Hepatocyte (in vitro differentiated cells): Measurements from ENCODE around the gene C1orf53.

Source experiments
- EZH2 ChIP-seq: fragments of 200-600 bp; sonication (generic); IDR thresholded peaks from 2 replicates; pipeline ENCODE4 v1.6.1; 2016; ENCODE audit warnings: antibody characterized with exemption, mild to moderate bottlenecking, borderline replicate concordance
- EZH2phosphoT487 ChIP-seq: fragments of 200-600 bp; sonication (generic); IDR thresholded peaks from one replicate; pipeline ENCODE4 v1.6.1; 2018; ENCODE audit warnings: antibody characterized with exemption, mild to moderate bottlenecking, low read depth, moderate library complexity; ENCODE audit not compliant: unreplicated experiment, severe bottlenecking
- TF ChIP-seq, protein P1 (sequence below): fragments of 200-600 bp; sonication (generic); IDR thresholded peaks from 2 replicates; pipeline ENCODE4 v1.5.1; 2016; ENCODE audit warnings: antibody characterized with exemption, mild to moderate bottlenecking; ENCODE audit not compliant: poor library complexity

DNA sequence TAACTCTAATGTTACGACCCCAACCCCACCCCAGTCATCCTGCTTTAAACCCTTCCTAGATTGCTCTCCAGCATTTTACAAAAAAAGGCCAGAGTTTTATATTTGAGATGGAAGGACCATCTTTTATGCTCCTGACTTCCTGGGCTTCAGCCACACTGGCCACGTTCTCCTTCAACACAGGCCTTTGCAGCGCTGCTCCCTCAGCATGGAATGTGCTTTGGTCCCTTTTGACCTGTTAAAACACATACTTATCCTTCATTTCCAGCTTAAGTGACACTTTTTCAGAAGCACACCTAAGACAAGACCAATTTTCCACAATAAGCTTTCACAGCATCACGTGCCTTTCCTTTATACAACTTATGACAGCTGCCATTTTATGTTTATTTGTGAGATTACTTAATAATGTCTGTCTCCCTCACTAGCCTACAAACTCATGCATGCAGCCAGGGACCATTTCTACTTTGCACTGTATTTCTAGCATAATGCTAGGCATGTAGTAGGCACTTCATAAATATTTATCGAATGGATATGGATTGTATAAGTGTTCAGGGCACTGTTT is 49.3 kb downstream of the C1orf53 start:
- TF ChIP-seq, protein P1, sequence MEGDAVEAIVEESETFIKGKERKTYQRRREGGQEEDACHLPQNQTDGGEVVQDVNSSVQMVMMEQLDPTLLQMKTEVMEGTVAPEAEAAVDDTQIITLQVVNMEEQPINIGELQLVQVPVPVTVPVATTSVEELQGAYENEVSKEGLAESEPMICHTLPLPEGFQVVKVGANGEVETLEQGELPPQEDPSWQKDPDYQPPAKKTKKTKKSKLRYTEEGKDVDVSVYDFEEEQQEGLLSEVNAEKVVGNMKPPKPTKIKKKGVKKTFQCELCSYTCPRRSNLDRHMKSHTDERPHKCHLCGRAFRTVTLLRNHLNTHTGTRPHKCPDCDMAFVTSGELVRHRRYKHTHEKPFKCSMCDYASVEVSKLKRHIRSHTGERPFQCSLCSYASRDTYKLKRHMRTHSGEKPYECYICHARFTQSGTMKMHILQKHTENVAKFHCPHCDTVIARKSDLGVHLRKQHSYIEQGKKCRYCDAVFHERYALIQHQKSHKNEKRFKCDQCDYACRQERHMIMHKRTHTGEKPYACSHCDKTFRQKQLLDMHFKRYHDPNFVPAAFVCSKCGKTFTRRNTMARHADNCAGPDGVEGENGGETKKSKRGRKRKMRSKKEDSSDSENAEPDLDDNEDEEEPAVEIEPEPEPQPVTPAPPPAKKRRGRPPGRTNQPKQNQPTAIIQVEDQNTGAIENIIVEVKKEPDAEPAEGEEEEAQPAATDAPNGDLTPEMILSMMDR, result no peak
- TF ChIP-seq EZH2, result no peak
- no peak for TF ChIP-seq EZH2phosphoT487
